HG03175 (cell line): Measurements from ENCODE around the gene SH3BP4.

Experiments used
- ATAC-seq: cut with Tn5 transposase; IDR thresholded peaks from one replicate; pipeline ENCODE4 v1.9.1; 2021; ENCODE audit warnings: mild to moderate bottlenecking, moderate library complexity; ENCODE audit not compliant: unreplicated experiment

The SH3BP4 gene

GRCh38 chr2:234940527-234940926 is 11.3 kb upstream of the SH3BP4 start:
- ATAC-seq, result no peak

- no peak for ATAC-seq
Measured at GRCh38 chr2:234945339-234945873, 6.4 kb upstream of the SH3BP4 start.

GRCh38 chr2:234947556-234947955 is 4.3 kb upstream of the SH3BP4 start:
- no peak for ATAC-seq

- no peak for ATAC-seq
Measured at GRCh38 chr2:234949762-234950434, 1.9 kb upstream of the SH3BP4 start.

- no peak for ATAC-seq
Measured at GRCh38 chr2:234950435-234950729, 1.4 kb upstream of the SH3BP4 start.

GRCh38 chr2:234950730-234951663 is 820 bp upstream of the SH3BP4 start:
- ATAC-seq, result no peak

- no peak for ATAC-seq
Measured at GRCh38 chr2:234952270-234953115, 676 bp downstream of the SH3BP4 start.

GRCh38 chr2:234953116-234954031 is 1.6 kb downstream of the SH3BP4 start:
- ATAC-seq, result no peak

GRCh38 chr2:234954551-234954992 is 2.8 kb downstream of the SH3BP4 start:
- no peak for ATAC-seq

- ATAC-seq, result no peak
Measured at GRCh38 chr2:234955091-234955591, 3.3 kb downstream of the SH3BP4 start.

- ATAC-seq, result no peak
Measured at GRCh38 chr2:234955971-234956509, 4.2 kb downstream of the SH3BP4 start.

GRCh38 chr2:234957834-234958135 is 6.0 kb downstream of the SH3BP4 start:
- ATAC-seq, result no peak

- no peak for ATAC-seq
Measured at GRCh38 chr2:234958311-234958710, 6.5 kb downstream of the SH3BP4 start.

- no peak for ATAC-seq
Measured at GRCh38 chr2:234958746-234959395, 7.1 kb downstream of the SH3BP4 start.

- no peak for ATAC-seq
Measured at GRCh38 chr2:234960175-234961088, 8.6 kb downstream of the SH3BP4 start.

- ATAC-seq, result no peak
Measured at GRCh38 chr2:234961784-234962183, 10.0 kb downstream of the SH3BP4 start.

GRCh38 chr2:234963773-234964615 is 12.2 kb downstream of the SH3BP4 start:
- no peak for ATAC-seq
